Liver (tissue), 9 donors: Measurements from ENCODE around the gene TGM6. TPM values are rescaled to one million over a fixed set of nuclear protein-coding genes. Genes with fewer than 3 reads are reported as not detected.

ENCODE experiments used
- DNase-seq: peaks from one replicate; pipeline ENCODE4 v3.0.0-alpha.2; 2017; ENCODE audit warnings: low spot score
- H3K27ac ChIP-seq, 2 donors: one replicate each; pipeline ENCODE4 v1.7.0; 2013; ENCODE audit warnings: inconsistent platforms in 2 of 2, low read length in 2 of 2, control low read depth in 1 of 2, low read depth in 1 of 2, mild to moderate bottlenecking in 1 of 2
- H3K27me3 ChIP-seq, 4 donors: one replicate each; pipeline versions ENCODE4 v1.6.1 to v1.7.0; 2013; ENCODE audit warnings: low read length in 3 of 4, inconsistent platforms in 1 of 4, mild to moderate bottlenecking in 1 of 4, moderate library complexity in 1 of 4; ENCODE audit not compliant: control insufficient read depth in 4 of 4, insufficient read depth in 4 of 4
- H3K36me3 ChIP-seq, 4 donors: one replicate each; pipeline versions ENCODE4 v1.6.1 to v1.7.0; 2013; ENCODE audit warnings: low read length in 3 of 4, mild to moderate bottlenecking in 3 of 4, low read depth in 1 of 4, moderate library complexity in 1 of 4; ENCODE audit not compliant: control insufficient read depth in 4 of 4, insufficient read depth in 3 of 4
- H3K4me1 ChIP-seq, 4 donors: one replicate each; pipeline versions ENCODE4 v1.6.1 to v1.7.0; 2013; ENCODE audit warnings: low read length in 3 of 4, mild to moderate bottlenecking in 3 of 4, moderate library complexity in 1 of 4; ENCODE audit not compliant: control insufficient read depth in 4 of 4, insufficient read depth in 4 of 4
- H3K4me3 ChIP-seq, 3 donors: one replicate each; pipeline versions ENCODE4 v1.6.1 to v1.7.0; 2013; ENCODE audit warnings: low read length in 3 of 3, control low read depth in 1 of 3, low read depth in 1 of 3, mild to moderate bottlenecking in 1 of 3
- H3K9ac ChIP-seq, 2 donors: one replicate each; pipeline ENCODE4 v1.7.0; 2013; ENCODE audit warnings: low read length in 2 of 2, mild to moderate bottlenecking in 2 of 2, moderate library complexity in 2 of 2, control low read depth in 1 of 2, low read depth in 1 of 2
- H3K9me3 ChIP-seq, 4 donors: one replicate each; pipeline versions ENCODE4 v1.6.1 to v1.7.0; 2013; ENCODE audit warnings: low read length in 3 of 4; ENCODE audit not compliant: control insufficient read depth in 4 of 4
- CTCF ChIP-seq: fragments of 150-350 bp; IDR thresholded peaks from 2 replicates; pipeline ENCODE4 v1.5.1; 2017; ENCODE audit warnings: improper control_type of control experiment, low read depth, low read length; ENCODE audit not compliant: missing input control
- EGR1 ChIP-seq, 2 donors: IDR thresholded peaks; 2 replicates each; pipeline ENCODE4 v1.6.1; 2016 to 2018; ENCODE audit warnings: antibody characterized with exemption in 2 of 2, low read depth in 2 of 2
- FOXA1 ChIP-seq: IDR thresholded peaks from 2 replicates; pipeline ENCODE4 v1.6.1; 2016; ENCODE audit warnings: antibody characterized with exemption
- FOXA2 ChIP-seq: IDR thresholded peaks from 2 replicates; pipeline ENCODE4 v1.6.1; 2016; ENCODE audit warnings: antibody characterized with exemption
- GABPA ChIP-seq, 2 donors: IDR thresholded peaks in 1 of 2; conservative IDR thresholded peaks in 1 of 2; 2 replicates each; pipeline ENCODE4 v1.6.1; 2016; ENCODE audit warnings: antibody characterized with exemption in 2 of 2, mild to moderate bottlenecking in 1 of 2, moderate library complexity in 1 of 2
- HNF4A ChIP-seq, 2 donors: conservative IDR thresholded peaks; 2 replicates each; pipeline ENCODE4 v1.6.1; 2016; ENCODE audit warnings: antibody characterized with exemption in 2 of 2, mild to moderate bottlenecking in 2 of 2
- HNF4G ChIP-seq: IDR thresholded peaks from 2 replicates; pipeline ENCODE4 v1.6.1; 2016; ENCODE audit warnings: antibody characterized with exemption
- NR2F2 ChIP-seq: IDR thresholded peaks from 2 replicates; pipeline ENCODE4 v1.6.1; 2016; ENCODE audit warnings: antibody characterized with exemption
- RAD21 ChIP-seq, 2 donors: IDR thresholded peaks; 2 replicates each; pipeline ENCODE4 v1.6.1; 2016; ENCODE audit warnings: antibody characterized with exemption in 2 of 2, mild to moderate bottlenecking in 2 of 2
- REST ChIP-seq: IDR thresholded peaks from 2 replicates; pipeline ENCODE4 v1.6.1; 2016; ENCODE audit warnings: antibody characterized with exemption, mild to moderate bottlenecking
- RXRA ChIP-seq, 2 donors: IDR thresholded peaks; 2 replicates each; pipeline ENCODE4 v1.6.1; 2017 to 2018; ENCODE audit warnings: antibody characterized with exemption in 2 of 2, mild to moderate bottlenecking in 1 of 2
- ZBTB33 ChIP-seq: IDR thresholded peaks from 2 replicates; pipeline ENCODE4 v1.6.1; 2016; ENCODE audit warnings: antibody characterized with exemption
- WGBS: extraction: QIAGEN DNeasy Blood & Tissue Kit; methylation state at CpG from one replicate; pipeline ENCODE4 v1.1.7; 2013; 5-methylcytosine and 5-hydroxymethylcytosine counted together
- polyA plus RNA-seq, 2 donors: library from polyadenylated mRNA; stranded (reverse) in 1 of 2; unstranded in 1 of 2; fragments of 200-250 nt in 1 of 2; fragments of >200 nt in 1 of 2; fragmentation: Nextera tagmentation in 1 of 2; extraction: Ambion mirVana in 1 of 2; gene quantifications; one replicate each; pipeline versions ENCODE4 v1.2.1 to v1.2.3, GENCODE V29; 2013 to 2015
- total RNA-seq, 2 donors: library from RNA; depleted of rRNA; stranded (reverse); fragments of >200 nt; gene quantifications; one replicate each; pipeline ENCODE4 v1.2.3, GENCODE V29; 2014
- donor health status: healthy.
- donor health status: healthy.
- donor health status: healthy.
- donor health status: healthy.
- donor health status: healthy.

The TGM6 gene
- total and polyA plus RNA-seq, 4 donors = not detected

GRCh38 chr20:2385496-2385895 lies 4.8 kb downstream of the TGM6 start:
- Histone ChIP-seq H3K9me3 (peaks cover 4 to 8% (median 5%) of the 10 kb centered on the region in 4 donors), H3K4me3 (no peak overlapping the region), H3K27ac (no peak overlapping the region), H3K27me3 (no peaks in the 10 kb centered on the region), H3K9ac (no peak overlapping the region), H3K36me3 (no peaks in the 10 kb centered on the region), H3K4me1 (no peaks in the 10 kb centered on the region)
- DNase-seq = no peak
- 79% methylated on average over 6 of the region's 6 CpGs for WGBS
- TF ChIP-seq HNF4G (no peak), REST (no peak), GABPA (IDR thresholded peaks at IDR 0.05 in 1 of 2, conservative IDR thresholded peaks at IDR 0.05 in 1 of 2) (no peak), NR2F2 (no peak), RAD21 (IDR thresholded peaks at IDR 0.05) (no peak)

GRCh38 chr20:2386516-2387179 lies 5.9 kb downstream of the TGM6 start:
- 75% methylated on average over 5 of the region's 5 CpGs for WGBS
- H3K36me3 ChIP-seq = no peaks in the 10 kb centered on the region
- H3K4me1 ChIP-seq = no peaks in the 10 kb centered on the region
- no peak overlapping the region for H3K9ac ChIP-seq
- peaks cover 4 to 8% (median 5%) of the 10 kb centered on the region in 4 donors for H3K9me3 ChIP-seq
- no peak overlapping the region for H3K4me3 ChIP-seq
- TF ChIP-seq REST = no peak
- no peak for TF ChIP-seq FOXA2
- no peak for TF ChIP-seq HNF4G
- no peak for TF ChIP-seq GABPA (IDR thresholded peaks at IDR 0.05 in 1 of 2, conservative IDR thresholded peaks at IDR 0.05 in 1 of 2)
- TF ChIP-seq EGR1 (IDR thresholded peaks at IDR 0.05; ENCODE audit: low read depth in 2 of 2) = no peak
- no peak for TF ChIP-seq CTCF
- no peak for TF ChIP-seq NR2F2
- TF ChIP-seq ZBTB33 = no peak
- TF ChIP-seq HNF4A (conservative IDR thresholded peaks at IDR 0.05) = no peak
- no peak for TF ChIP-seq RAD21 (IDR thresholded peaks at IDR 0.05)
- no peak for TF ChIP-seq RXRA (IDR thresholded peaks at IDR 0.05)
- no peak for TF ChIP-seq FOXA1
- DNase-seq = no peak
- no peaks in the 10 kb centered on the region for H3K27me3 ChIP-seq
- no peak overlapping the region for H3K27ac ChIP-seq
